ENCODE measurements around the gene BOK. TPM values are rescaled to one million over a fixed set of nuclear protein-coding genes. Genes with fewer than 3 reads are reported as not detected.
"Not testable (repeated sequence)": the region's sequence is repeated elsewhere in the genome, so short reads cannot be mapped to it uniquely, and the experiment has no call there.

BOK gene
- total RNA-seq, 3 donors from 2014 or later = 6.7 to 25.5 (median 7.4) TPM

DNA sequence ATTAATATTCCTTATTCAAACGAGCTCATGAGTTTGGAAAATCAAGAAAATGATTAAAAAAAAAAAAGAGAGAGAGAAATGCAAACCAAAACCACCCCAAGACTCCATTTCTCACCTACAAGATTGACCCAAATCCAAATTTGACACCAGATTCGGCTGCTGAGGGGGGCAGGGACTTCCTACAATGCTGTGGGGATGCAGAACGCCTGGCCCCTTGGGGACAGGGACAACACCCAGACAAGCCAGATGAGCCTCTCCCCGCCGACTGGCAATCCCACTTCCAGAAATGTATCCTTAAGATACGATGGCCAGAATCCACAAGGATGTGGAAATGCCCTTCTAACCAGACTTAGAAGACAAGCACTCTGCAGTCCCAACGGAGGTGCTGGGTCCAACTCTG, 20.7 kb downstream of the BOK start:
- no peak overlapping the region for H3K4me3 ChIP-seq
- H3K4me1 ChIP-seq (ENCODE audit: low read depth) = no peaks in the 10 kb centered on the region
- TF ChIP-seq, protein P1, sequence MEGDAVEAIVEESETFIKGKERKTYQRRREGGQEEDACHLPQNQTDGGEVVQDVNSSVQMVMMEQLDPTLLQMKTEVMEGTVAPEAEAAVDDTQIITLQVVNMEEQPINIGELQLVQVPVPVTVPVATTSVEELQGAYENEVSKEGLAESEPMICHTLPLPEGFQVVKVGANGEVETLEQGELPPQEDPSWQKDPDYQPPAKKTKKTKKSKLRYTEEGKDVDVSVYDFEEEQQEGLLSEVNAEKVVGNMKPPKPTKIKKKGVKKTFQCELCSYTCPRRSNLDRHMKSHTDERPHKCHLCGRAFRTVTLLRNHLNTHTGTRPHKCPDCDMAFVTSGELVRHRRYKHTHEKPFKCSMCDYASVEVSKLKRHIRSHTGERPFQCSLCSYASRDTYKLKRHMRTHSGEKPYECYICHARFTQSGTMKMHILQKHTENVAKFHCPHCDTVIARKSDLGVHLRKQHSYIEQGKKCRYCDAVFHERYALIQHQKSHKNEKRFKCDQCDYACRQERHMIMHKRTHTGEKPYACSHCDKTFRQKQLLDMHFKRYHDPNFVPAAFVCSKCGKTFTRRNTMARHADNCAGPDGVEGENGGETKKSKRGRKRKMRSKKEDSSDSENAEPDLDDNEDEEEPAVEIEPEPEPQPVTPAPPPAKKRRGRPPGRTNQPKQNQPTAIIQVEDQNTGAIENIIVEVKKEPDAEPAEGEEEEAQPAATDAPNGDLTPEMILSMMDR (IDR thresholded peaks at IDR 0.05) = no peak
- no peaks in the 10 kb centered on the region for H3K9me3 ChIP-seq
- ATAC-seq (no peak), DNase-seq (peak in 2 of 3 donors; percentile 12 to 17)
- intact Hi-C loops (cut with DNase I, micrococcal nuclease) = no loop called here
- peaks cover under 1% of the 10 kb centered on the region for H3K36me3 ChIP-seq (ENCODE audit: low read depth)

DNA sequence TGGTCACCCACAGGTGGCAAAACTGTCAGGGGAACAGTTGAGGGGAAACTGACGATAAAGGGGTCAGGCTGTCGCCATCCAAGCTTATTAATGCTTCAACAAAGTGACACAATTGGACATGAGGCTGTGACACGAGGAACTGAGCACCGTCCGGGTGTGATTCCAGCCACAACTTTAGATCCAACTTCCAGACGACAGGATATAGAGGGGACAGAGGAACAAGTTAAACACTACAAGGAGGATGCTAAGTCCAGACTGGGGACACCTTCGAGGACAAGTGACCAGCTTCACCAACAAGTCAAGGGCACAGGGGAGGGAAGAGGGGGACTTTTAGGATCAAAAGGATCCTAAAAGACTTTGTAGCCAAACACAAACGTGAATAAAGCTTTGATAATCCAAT, 23.8 kb downstream of the BOK start:
- ATAC-seq = no peak
- TF ChIP-seq, protein P1 (IDR thresholded peaks at IDR 0.05) = no peak

DNA sequence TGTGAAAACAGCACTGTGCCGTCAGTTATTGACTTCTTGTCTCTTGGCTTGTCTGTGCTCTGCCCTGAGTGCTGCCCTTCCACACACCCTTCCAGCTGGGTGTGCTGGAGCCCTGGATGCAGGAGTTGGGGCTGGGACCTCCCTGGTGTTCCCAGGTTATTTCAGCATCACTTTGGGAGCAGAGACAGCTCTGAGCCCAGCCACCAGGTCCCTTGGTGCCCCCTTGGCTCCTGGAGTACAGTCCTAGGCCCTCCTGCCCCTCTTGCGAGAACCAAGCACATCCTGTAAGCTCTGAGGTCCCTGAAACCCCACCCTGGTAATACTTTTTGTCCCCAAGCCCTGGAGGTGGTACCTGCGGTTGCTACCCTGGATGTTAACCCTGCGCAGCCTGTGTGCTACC, 24.3 kb downstream of the BOK start:
- ATAC-seq (no peak), DNase-seq (peak in 2 of 3 donors; percentile 10 to 12)
- intact Hi-C loops (cut with DNase I, micrococcal nuclease) = no loop called here
- Histone ChIP-seq H3K4me3 (no peak overlapping the region), H3K36me3 (ENCODE audit: low read depth) (no peaks in the 10 kb centered on the region), H3K4me1 (ENCODE audit: low read depth) (no peaks in the 10 kb centered on the region), H3K9me3 (peaks cover 24% of the 10 kb centered on the region)
- TF ChIP-seq, protein P1 (IDR thresholded peaks at IDR 0.05) = no peak

More for the DNA sequence above, 23.8 kb downstream of the BOK start:
- peaks cover 19% of the 10 kb centered on the region for H3K9me3 ChIP-seq
- H3K4me3 ChIP-seq = no peak overlapping the region
- no peaks in the 10 kb centered on the region for H3K36me3 ChIP-seq (ENCODE audit: low read depth)
- DNase-seq = no peak
- intact Hi-C loops (cut with DNase I, micrococcal nuclease) = no loop called here
- no peaks in the 10 kb centered on the region for H3K4me1 ChIP-seq (ENCODE audit: low read depth)

DNA sequence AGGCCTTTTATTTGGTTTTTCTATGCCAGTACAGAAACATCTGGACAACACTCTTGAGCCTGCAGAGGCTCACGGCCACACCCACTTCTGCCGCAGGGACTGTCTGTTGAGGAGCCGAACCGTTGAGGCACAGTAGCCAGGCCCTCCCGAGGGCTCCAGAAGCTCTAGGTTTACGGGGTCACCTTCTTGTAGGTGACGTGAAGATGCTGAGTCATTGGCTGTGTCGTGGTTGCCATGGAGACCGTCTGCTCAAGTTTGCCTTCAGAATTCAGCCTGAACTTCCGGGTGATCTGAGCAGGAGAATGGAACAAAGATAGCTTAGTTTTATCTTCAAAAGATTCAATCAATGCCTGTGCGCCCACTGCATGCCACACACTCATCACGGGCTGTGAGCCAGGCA, 25.9 kb downstream of the BOK start:
- ATAC-seq (no peak), DNase-seq (peak in 1 of 3 donors; percentile 27)
- Histone ChIP-seq H3K4me3 (no peak overlapping the region), H3K9me3 (peaks cover 29% of the 10 kb centered on the region), H3K4me1 (ENCODE audit: low read depth) (no peaks in the 10 kb centered on the region), H3K36me3 (ENCODE audit: low read depth) (no peaks in the 10 kb centered on the region)
- intact Hi-C loops (cut with DNase I, micrococcal nuclease) = no loop called here
- TF ChIP-seq, protein P1 (IDR thresholded peaks at IDR 0.05) = no peak

DNA sequence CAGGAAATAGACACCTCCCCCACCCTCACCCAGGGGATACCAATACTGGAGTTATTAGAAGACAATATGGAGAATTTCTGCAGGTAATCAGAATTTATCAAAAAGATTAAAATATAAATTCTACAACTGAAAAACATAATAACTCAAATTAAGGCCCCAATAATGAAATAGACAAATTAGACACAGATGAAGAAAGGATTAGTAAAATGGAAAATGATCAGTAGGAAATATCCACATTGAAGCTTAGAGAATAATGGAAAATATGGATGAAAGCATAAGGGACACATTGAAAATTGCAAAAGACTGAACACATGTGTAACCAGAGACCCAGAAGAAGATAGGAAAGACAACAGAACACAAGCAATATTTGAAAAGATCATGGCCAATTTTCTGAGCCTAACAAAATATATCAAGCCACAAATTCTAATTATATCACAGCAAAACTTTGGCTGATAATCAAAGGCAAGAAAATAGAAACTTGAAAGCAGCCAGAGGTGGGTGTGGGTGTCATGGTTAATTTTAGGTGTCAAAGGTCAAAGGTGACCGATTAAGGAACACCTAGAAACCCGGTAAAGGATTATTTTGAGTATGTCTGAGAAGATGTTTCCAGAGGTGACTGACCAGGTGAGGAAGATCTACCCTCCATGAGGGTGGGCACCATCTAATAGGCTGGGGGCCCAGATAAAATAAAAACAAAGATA, 28.2 kb downstream of the BOK start:
- Histone ChIP-seq H3K4me3 (no peak overlapping the region), H3K36me3 (ENCODE audit: low read depth) (no peaks in the 10 kb centered on the region), H3K9me3 (peaks cover 29% of the 10 kb centered on the region), H3K4me1 (ENCODE audit: low read depth) (no peaks in the 10 kb centered on the region)
- no peak for DNase-seq
- TF ChIP-seq, protein P1 (IDR thresholded peaks at IDR 0.05) = no peak
- no peak for ATAC-seq
- intact Hi-C loops (cut with DNase I, micrococcal nuclease) = no loop called here

DNA sequence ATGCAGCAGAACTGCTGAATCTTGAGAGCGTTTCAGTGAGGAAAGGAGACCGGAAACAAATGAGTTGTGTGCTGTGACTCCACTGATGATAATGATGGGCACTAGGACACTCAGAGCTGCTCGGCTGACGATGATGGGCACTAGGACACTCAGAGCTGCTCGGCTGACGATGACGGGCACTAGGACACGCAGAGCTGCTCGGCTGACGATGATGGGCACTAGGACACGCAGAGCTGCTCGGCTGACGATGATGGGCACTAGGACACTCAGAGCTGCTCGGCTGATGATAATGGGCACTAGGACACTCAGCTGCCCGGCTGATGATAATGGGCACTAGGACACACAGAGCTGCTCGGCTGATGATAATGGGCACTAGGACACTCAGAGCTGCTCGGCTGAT, 31.3 kb downstream of the BOK start:
- H3K4me3 ChIP-seq; H3K36me3 ChIP-seq (ENCODE audit: low read depth); ATAC-seq; H3K4me1 ChIP-seq (ENCODE audit: low read depth); intact Hi-C loops (cut with DNase I, micrococcal nuclease): not testable (repeated sequence)
- peaks cover 29% of the 10 kb centered on the region for H3K9me3 ChIP-seq
- DNase-seq = peak in 1 of 3 donors; percentile 17

DNA sequence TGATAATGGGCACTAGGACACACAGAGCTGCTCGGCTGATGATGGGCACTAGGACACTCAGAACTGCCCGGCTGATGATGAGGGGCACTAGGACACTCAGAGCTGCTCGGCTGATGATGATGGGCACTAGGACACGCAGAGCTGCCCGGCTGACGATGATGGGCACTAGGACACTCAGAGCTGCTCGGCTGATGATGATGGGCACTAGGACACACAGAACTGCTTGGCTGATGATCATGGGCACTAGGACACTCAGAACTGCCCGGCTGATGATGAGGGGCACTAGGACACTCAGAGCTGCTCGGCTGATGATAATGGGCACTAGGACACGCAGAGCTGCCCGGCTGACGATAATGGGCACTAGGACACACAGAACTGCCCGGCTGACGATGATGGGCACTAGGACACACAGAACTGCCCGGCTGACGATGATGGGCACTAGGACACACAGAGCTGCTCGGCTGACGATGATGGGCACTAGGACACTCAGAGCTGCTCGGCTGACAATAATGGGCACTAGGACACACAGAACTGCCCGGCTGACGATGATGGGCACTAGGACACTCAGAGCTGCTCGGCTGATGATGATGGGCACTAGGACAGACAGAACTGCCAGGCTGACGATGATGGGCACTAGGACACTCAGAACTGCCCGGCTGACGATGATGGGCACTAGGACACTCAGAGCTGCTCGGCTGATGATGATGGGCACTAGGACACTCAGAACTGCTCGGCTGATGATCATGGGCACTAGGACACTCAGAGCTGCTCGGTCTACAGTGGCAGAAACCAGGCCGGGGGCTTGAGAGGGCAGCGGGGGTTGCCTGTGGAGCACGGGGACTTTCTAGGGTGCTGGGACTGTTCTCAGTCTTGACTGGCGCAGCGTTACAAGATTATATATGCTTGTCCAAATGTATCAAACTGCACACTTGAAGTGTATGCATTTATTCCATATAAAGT, 32.2 kb downstream of the BOK start:
- H3K36me3 ChIP-seq (ENCODE audit: low read depth); H3K4me1 ChIP-seq (ENCODE audit: low read depth); H3K4me3 ChIP-seq; intact Hi-C loops (cut with DNase I, micrococcal nuclease); ATAC-seq: not testable (repeated sequence)
- peaks cover 24% of the 10 kb centered on the region for H3K9me3 ChIP-seq
- DNase-seq = peak in 1 of 3 donors; percentile 23
